OCI-M2 (cell line): ENCODE results near the gene MYH1.
"Not testable (repeated sequence)": the region's sequence is repeated elsewhere in the genome, so short reads cannot be mapped to it uniquely, and the experiment has no call there.

Source experiments
- DNase-seq: peaks from one replicate; lab custom pipeline; 2025; ENCODE audit not compliant: unreplicated experiment; lab: John Stamatoyannopoulos, UW

The MYH1 gene

DNA sequence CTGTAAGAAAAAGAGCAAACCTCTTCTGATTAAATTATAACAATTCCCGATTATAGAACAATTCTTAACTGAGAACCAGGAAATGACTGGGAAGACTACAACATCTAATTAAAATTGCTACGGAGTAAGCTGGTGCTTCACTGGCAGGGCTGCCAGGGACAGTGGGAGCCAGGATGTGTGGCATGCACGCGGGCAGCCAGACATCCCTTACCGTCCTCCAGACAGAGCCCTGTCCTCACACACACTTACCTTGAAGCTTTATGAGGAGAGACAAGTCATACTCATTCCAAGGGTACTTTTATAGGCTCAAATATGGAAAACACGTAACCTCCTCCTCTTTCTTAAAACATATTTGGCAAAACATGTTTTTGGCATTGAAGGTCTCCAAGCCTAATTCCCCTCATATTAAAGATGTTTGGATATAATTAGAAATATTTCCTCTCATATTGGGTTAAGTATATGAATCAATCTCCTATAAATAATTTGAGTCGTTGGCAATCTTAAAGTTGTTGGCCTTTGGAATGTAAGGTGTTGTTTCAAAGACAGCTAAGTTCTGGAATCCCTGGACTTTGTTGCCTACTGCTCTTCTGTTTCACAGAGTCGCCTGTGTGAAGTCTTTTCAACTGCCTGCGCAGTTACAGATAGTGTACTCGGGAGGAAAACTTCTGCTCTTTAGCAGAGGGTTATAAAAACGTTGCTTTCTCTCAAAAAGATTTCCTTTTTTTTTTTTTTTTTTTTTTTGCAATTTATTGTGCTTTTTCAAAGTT lies at the start of gene MYH1:
Gene MYH1 (minus strand): TSS at position 272 of the 767 bp plus-strand sequence. CDS start 1,900 bp downstream, outside the sequence.
- DNase-seq: no peak

DNA sequence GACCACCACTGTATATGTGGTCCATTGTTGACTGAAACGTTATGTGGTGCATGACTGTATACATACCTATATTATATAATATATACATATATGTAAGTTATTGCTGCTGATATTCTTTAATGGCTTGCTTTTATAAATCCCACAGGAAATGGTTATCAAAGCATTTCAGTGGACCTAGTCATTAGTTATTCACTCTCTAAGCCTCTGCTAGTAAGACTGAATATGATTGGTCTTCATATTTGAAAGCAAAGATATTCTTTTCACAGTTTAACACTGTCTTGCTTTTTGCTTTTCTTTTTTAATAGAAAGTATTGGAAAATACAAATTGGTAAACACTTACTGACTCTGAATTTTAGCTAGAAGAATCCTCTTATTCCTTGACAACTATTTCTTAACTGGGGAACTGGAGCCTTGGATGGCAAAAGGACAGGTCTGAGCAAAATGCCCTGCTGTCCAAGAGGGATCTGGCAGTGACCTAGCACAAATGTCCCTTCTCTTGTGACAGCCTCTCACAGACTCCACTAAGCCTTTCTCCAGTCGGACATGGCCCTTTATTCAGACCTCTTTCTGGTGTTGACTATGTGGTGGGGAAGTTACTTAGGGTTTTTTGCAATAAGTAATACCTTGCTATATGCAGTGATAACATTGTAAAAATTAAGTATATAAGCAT lies 45.8 kb upstream of the MYH1 start:
- DNase-seq: no peak

DNA sequence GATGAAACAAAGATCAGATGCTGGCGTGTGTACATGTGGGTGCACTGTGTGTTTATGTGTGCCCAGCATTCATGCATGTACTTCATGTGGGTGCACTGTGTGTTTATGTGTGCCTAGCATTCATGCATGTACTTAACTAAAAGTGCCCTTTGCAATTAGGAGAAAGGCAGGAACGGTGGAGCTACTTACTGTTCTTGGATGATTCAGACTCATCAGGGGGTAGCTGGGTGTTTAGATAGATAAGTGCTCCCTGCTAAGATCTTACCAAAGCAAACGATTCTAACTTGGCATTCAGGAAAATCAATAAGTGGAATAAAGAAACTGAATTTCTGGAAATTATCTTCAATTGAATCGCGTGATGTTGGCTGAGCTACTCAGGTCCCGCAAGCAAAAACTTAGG lies 39.7 kb upstream of the MYH1 start:
- DNase-seq: no peak

DNA sequence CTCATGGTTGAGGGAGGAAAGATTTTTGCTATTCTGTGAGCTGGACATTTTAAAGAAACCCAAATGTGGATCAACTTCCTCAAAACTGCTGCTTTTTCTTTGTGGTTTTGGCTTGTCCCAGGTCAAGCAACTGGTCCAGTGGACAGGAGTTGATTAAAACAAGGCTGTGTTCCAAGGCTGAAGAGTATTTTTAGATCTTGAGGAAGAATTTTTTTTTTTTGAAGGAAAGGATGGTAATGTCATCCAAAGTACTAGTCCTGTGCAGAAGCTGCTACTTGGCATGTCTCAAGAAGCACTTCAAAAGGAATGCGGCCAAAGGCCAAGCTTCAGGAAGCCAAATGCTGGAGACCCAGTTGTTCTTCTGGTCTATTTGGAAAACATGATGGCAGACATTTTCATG lies 39.1 kb upstream of the MYH1 start:
- no peak for DNase-seq

DNA sequence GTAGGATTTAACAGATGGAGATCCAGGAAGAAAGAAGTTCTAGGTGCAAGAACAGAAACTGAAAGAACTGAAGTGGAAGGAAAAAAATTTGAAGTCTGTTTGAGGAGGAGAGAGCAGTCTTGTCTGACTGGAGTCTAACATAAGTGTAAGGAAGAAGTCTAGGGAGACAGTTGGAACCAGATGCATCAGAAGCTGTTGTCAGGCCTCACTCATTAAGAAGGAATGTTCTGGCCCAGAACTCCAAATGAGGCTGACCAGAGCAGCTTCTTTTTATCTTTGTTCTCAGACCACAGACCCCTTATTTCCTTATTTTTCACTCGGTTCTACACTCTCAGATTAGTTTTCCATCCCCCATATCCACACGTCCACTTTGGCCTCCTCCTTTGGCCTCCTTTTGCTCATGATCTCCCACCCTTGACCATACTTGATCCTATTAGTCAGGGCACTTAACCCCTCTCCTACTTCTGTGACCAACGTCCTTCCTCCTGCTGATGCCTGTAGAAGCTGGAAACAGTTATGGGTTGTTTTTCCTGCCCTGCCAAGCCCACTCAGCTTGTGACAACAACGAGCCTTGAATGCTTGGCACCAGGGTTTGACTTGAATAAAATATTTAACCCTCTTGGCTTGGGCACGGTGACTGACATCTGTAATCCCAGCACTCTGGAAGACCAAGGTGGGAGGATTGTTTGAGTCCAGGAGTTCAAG lies 38.1 kb upstream of the MYH1 start:
- no peak for DNase-seq

DNA sequence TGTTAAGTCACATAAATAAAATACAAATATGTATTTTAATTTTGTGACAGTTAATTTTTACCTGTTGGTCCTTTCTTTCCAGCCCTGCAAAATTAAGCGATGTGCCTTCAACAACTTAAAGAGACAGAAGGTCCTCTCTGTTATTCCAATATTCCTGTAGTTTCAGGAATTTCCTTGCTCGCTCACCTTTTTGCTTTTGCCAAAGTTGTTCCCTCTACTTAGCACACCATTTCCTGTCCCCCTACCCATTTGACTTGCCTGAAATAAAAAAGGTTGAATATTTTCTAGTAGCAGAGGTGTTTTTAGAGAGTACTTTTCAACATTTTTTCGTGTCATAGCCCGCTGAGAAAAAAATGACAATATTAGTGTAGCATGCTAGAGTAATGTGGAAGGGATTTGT lies 31.7 kb upstream of the MYH1 start:
- no peak for DNase-seq

DNA sequence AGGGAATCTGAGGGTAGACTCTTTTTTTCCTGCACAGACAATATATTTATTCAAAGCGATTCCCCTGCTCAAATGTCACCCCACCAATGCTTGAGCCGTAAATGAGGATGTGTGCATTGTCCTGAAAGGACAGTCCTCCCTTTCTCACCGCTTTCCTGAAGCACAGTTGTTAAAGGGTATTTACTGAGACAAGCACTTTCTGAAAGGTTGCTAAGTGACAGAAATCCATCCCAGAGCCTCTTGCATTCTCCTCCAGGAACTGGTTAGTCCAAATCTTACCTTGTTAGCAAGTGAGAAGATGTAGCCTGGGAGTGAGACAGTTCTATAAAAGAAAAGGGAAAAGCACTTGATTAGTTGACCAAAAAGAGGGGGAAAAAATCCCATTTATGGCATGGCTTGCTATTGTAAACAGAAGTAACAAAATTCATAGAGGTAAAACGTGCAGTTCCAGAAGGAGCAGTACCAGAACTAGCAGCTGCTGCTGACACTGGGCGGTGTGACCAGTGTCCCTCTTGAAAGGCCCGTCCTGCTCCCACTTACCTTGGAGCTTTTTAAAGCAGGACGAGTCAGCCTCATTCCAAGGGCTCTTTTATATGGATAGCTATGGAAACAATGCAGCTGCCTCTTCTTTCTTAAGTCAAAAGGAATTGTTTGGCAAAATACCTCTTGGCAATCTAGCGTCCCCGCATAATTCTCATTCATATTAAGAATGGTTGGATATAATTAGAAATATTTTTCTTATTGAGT lies 30.9 kb upstream of the MYH1 start, which contains the start of gene MYH2:
Gene MYH2 (minus strand): TSS at position 563 of the 747 bp plus-strand sequence. CDS start 1,738 bp downstream, outside the sequence.
- no peak for DNase-seq

DNA sequence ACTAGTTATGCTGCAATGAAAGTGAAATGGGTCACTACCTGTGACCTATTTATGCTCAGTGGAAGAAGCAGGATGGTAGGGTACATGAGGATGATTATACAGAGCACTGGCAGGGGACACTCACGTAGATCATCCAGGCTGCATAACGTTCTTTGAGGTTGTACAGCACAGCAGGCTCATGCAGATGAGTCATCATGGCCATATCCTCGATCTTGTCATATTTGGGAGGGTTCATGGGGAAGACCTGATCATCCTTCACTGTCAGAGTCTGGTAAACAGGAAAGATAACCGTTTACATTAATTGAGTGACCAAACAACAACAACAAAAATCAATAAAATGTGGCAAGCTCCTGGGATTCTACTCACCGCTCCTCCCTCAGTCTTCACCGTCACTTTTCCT lies 29.0 kb upstream of the MYH1 start:
- DNase-seq: no peak

DNA sequence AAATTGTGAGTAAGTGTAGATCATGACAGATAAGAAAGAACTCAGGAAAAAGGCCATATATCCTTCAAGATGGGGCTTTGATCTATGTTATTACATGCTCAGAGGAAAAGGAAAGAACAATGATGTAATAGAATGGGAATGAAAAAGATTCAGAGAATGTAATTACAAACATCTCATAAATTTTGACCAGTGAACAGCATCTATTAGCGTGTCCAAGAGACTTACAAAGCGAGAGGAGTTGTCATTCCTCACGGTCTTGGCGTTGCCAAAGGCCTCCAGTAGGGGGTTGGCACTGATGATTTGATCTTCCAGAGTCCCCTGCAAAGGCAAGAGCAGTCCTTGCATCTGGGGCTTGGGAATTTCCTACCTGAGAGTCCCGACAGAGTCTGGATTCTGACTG lies 25.1 kb upstream of the MYH1 start:
- not testable (repeated sequence) for DNase-seq

DNA sequence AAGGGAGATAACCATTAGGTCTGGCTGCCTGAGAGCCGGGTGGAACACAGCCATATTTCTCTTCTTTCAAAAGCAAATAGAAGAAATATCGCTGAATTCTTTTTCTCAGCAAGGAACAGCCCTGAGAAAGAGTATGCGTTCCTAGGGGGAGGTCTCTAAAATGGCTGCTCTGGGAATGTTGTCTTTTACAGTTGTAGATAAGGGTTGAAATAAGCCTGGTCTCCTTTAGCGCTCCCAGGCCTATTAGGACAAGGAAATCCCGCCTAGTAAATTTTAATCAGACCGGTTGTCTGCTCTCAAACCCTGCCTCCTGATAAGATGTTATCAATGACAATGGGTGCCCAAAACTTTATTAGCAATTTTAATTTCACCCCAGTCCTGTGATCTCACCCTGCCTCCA lies 22.8 kb upstream of the MYH1 start:
- not testable (repeated sequence) for DNase-seq

DNA sequence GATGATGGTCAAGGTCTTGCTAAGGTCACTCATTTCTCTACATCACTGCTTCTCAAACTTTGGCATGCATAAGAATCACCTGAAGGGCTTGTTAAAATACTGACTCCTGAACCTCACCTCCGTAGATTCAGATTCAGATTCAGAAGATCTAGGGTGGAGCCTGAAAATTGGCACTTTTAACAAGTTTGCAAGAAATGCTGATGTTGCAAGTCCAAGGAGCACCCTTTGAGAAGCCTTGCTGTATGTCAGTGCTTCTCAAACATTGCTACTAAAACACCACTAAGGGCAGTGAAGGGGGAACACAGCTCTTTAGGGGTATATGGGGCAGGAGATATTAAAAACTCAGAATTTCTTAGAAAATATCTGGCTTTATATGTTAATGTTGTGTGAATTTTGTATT lies 13.7 kb upstream of the MYH1 start:
- DNase-seq: no peak

DNA sequence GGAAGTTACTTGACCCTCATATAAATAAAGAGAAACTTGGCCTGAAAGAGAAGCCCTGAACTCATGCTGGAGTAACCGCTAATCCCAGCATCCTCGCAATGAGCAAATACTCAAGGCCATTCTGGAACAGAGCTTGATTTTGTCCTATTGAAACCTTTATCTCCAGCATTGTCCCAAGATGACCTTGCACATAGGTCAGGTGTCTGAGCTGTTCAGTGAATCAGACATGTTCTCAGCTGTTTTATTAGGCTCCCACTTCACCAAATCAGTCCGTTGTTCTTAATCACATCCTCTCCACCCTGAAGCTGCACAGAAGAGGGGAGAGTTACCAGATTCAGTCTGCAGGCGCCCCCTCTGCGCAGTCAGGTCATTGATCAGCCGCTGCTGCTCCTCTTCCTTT lies 9.1 kb upstream of the MYH1 start:
- no peak for DNase-seq

DNA sequence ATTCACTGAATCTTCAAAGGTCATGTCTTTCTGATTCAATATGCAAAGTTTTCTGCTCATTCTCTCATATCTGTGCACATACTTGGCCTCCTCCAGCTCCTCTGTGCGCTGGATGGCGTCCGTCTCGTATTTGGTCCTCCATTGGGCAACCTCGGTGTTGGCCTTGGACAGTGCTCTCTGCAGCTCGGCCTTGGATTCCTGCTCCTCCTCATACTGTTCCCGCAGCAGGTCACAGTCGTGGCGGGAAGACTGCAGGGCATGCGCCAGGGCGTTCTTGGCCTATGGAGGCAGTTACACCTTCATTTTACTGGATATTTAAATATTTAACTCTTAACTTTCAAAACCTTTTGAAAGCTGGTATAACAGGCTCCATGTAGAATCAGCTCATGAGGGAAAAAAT lies 8.2 kb upstream of the MYH1 start:
- DNase-seq: no peak

DNA sequence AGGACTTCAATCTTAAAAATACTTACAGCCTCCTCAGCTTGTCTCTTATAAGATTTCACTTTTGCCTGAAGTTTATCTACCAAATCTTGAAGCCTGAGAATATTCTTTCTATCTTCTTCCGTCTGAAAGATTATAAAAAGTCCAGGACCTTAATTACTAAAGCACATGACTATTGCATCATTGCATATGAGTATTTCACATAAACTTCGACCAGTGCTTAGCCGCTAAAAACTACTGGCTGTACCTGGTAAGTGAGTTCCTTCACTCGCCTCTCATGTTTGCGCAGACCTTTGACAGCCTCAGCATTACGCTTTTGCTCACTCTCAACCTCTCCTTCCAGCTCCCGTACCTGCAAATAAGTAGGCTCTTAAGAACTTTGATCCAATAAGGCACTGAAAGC lies 4.7 kb upstream of the MYH1 start:
- DNase-seq: no peak

DNA sequence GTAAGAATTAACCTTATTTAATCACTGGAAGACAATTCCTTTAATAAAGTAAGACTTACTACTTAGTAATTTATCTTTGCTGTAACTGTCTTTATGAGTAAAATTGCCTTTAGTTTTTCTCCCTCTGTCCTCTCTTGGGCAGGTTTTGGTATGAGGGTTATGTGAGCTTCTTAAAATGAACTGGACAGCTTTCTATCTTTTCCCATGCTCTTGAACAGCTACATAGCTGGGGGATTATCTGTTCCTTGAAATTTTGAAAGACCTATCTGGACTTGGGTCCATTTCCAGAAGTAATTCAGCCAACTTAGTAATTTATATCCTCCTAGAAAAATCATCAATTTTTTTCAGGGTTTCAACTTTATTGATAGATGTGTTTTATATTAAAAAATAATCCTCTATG lies 3.6 kb upstream of the MYH1 start:
- no peak for DNase-seq

DNA sequence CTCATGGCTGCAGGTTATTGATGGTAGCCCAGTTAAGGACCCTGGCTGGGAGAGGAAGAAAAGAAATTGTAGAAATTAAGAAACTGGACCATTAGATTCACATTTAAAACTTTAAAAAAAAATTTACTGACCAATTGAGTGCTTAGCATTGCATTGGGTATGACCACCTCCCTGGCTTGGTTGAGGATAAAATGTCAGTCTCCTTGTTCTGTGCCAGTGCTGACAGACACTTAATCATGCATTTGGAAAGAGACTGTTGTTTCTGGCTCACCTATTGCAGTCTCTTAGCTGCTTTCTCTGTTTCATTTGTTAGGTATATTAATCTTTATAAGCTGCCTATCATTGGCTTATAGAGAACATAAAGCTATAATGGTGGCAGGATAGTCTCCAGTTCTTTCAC lies 1.7 kb downstream of the MYH1 start:
- DNase-seq: no peak

DNA sequence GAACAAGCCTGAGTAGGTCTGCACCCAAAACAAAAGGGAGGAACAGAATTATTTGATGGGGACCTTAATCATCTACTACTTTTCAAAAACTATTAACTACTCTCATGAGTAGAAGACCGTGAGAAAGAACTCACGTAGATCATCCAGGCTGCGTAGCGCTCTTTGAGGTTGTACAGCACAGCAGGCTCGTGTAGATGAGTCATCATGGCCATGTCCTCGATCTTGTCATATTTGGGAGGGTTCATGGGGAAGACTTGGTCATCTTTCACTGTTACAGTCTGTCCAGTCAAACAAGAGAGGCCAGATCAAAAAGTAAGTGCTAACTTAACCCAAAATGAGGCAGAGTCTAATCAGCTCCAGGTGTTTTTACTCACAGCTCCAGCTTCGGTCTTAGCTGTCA lies 2.3 kb downstream of the MYH1 start:
- DNase-seq: no peak

DNA sequence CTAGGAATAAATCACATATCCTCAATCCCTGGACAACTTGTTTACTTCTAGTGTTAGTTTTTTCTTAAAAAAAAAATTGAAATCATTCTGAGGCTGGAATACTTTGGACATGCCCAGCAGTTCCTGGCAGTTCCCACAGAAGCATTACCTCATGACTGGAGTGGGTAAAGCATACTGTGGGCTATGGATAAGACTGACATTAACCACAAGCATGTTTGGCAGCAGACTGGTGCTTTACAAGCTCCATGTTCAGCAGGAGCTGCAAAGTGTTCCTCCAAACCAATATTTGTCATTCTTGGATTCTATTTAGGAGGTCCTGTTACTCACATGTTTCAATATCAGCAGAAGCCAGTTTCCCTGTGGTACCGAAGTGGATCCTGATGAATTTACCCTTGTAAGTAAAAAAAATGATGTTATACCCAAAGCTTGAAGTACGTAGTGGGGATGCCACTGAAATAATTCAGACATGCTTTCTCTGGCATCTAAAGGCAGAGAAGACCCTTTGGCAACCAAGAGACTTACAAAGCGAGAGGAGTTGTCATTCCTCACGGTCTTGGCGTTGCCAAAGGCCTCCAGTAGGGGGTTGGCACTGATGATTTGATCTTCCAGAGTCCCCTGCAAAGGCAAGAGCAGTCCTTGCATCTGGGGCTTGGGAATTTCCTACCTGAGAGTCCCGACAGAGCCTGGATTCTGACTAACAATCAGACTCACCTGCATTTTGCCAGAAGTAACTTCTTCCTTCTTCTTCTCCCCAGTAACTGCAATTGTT lies 4.9 kb downstream of the MYH1 start:
- DNase-seq: no peak

DNA sequence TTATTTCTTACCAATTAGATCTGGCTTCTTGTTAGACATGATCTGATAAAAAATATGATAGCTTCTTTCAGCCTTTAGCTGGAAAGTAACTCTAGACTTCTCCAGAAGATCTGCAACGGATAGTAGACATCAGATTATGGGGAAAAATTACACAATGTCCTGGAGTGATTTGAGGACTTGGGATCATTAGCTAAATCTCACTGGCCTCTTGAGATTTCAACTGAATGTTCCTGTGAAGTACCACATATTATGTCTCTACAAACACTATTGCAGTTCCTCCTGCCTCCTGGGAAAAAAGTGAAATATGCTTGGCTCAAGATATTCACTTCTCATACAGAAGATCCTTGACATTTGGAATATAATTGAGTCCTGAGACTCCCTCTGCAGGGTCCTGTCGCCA lies 5.5 kb downstream of the MYH1 start:
- DNase-seq: no peak

DNA sequence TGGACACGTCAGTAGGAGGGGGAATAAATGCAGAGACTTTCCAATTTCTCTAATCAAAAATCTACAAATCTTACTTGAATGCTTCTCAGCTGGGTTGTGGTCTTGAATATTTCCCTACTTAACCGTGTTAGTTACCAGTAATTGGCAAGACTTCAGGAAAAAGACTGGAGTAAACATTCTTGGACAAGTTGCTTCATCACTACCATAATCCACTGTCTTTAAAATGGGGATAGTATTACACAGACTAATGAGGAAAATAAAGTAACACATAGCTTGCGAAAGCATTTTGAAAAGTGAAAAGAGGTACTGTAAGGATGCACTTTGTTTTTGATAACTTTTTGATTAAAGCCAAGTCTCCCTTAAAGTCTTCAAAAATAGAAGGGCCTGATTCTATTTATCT lies 18.4 kb downstream of the MYH1 start:
- DNase-seq: no peak

DNA sequence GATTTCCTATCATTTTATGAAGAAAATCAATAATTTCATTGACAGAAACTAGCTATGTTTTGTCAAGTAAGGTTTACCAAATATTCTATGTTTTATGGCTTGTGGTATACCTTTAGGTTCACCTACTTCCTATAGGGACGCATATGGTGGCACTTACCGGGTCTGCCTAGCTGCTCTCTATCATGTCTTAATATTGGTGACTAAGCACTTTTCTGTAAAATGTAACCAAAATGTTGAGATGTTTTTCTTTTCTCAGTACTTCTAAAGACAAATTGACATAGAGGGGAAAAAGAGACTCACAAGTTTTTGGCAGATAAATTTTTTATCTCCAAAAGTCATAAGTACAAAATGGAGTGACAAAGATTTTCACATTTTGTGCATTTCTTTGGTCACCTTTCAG lies 26.3 kb downstream of the MYH1 start:
- no peak for DNase-seq
